ENCODE measurements around the gene TBC1D22A.

- TF ChIP-seq CTCF (IDR thresholded peaks at IDR 0.05) (no peak), POLR2A (IDR thresholded peaks at IDR 0.05) (no peak)
Measured at GRCh38 chr22:46849951-46850350, 87.5 kb downstream of the TBC1D22A start.
